Measurements from ENCODE around the gene KL. TPM values are rescaled to one million over a fixed set of nuclear protein-coding genes. Genes with fewer than 3 reads are reported as not detected.
A peak's percentile ranks its signal among the peaks of the same experiment; 100 is the strongest.

The KL gene
- total and polyA plus RNA-seq, 2 experiments from 2014 or later, result 0.03 TPM; not detected in 1

DNA sequence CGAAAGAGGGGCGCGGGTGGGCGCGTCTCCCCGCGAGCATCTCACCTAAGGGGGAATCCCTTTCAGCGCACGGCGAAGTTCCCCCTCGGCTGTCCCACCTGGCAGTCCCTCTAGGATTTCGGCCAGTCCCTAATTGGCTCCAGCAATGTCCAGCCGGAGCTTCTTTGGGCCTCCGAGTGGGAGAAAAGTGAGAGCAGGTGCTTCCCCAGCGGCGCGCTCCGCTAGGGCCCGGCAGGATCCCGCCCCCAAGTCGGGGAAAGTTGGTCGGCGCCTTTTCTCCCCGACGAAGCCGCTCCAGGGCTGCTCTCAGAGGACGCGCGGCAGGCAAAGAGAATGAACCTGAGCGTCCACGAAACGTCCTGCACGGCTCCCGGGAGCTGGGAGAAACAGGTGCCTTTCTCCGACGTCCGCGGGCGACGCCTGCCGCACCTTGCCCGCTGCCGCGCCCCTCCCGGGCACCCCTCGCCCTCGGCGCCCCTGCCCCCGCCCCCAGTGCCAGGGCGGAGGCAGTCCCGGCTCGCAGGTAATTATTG, 366 bp upstream of the KL start:
- H3F3A ChIP-seq (replicated peaks; ENCODE audit: low read depth), result no peaks in the 10 kb centered on the region
- H3K36me3 ChIP-seq (ENCODE audit: insufficient read depth), result no peaks in the 10 kb centered on the region
- Mint-ChIP-seq H3K4me3 (peak overlapping the region; percentile 74), H3K4me1 (peaks cover 11% of the 10 kb centered on the region), H3K36me3 (ENCODE audit: low read depth) (no peaks in the 10 kb centered on the region; the same call in 2 of the 3 replicates), H3K9me3 (peaks cover 2% of the 10 kb centered on the region; the same call in 2 of the 3 replicates), H3K27me3 (ENCODE audit: insufficient read depth, low read depth, poor library complexity) (peaks cover 36% of the 10 kb centered on the region), H3K27ac (no peak overlapping the region)
- H3K27me3 ChIP-seq (ENCODE audit: insufficient read depth), result peaks cover 63% of the 10 kb centered on the region
- peak overlapping the region; percentile 65 for H3K4me3 ChIP-seq
- DNase-seq (ENCODE audit: low spot score), result peak; percentile 58
- H3K4me1 ChIP-seq (ENCODE audit: insufficient read depth), result peaks cover 9% of the 10 kb centered on the region; the same call in 1 of the 2 replicates
- no peaks in the 10 kb centered on the region for H4K20me1 ChIP-seq (replicated peaks; ENCODE audit: insufficient read depth)
- peak overlapping the region; percentile 98 for H2AFZ ChIP-seq
- H3K27ac ChIP-seq (ENCODE audit: low read depth), result no peak overlapping the region
- peaks cover 2% of the 10 kb centered on the region; the same call in 1 of the 2 replicates for H3K9me2 ChIP-seq (ENCODE audit: insufficient read depth)
- peak overlapping the region; percentile 86 for H3K4me2 ChIP-seq
- ATAC-seq, result peak; percentile 27
- H3K79me2 ChIP-seq (replicated peaks; ENCODE audit: insufficient read depth), result no peaks in the 10 kb centered on the region
- TF ChIP-seq, protein P1, sequence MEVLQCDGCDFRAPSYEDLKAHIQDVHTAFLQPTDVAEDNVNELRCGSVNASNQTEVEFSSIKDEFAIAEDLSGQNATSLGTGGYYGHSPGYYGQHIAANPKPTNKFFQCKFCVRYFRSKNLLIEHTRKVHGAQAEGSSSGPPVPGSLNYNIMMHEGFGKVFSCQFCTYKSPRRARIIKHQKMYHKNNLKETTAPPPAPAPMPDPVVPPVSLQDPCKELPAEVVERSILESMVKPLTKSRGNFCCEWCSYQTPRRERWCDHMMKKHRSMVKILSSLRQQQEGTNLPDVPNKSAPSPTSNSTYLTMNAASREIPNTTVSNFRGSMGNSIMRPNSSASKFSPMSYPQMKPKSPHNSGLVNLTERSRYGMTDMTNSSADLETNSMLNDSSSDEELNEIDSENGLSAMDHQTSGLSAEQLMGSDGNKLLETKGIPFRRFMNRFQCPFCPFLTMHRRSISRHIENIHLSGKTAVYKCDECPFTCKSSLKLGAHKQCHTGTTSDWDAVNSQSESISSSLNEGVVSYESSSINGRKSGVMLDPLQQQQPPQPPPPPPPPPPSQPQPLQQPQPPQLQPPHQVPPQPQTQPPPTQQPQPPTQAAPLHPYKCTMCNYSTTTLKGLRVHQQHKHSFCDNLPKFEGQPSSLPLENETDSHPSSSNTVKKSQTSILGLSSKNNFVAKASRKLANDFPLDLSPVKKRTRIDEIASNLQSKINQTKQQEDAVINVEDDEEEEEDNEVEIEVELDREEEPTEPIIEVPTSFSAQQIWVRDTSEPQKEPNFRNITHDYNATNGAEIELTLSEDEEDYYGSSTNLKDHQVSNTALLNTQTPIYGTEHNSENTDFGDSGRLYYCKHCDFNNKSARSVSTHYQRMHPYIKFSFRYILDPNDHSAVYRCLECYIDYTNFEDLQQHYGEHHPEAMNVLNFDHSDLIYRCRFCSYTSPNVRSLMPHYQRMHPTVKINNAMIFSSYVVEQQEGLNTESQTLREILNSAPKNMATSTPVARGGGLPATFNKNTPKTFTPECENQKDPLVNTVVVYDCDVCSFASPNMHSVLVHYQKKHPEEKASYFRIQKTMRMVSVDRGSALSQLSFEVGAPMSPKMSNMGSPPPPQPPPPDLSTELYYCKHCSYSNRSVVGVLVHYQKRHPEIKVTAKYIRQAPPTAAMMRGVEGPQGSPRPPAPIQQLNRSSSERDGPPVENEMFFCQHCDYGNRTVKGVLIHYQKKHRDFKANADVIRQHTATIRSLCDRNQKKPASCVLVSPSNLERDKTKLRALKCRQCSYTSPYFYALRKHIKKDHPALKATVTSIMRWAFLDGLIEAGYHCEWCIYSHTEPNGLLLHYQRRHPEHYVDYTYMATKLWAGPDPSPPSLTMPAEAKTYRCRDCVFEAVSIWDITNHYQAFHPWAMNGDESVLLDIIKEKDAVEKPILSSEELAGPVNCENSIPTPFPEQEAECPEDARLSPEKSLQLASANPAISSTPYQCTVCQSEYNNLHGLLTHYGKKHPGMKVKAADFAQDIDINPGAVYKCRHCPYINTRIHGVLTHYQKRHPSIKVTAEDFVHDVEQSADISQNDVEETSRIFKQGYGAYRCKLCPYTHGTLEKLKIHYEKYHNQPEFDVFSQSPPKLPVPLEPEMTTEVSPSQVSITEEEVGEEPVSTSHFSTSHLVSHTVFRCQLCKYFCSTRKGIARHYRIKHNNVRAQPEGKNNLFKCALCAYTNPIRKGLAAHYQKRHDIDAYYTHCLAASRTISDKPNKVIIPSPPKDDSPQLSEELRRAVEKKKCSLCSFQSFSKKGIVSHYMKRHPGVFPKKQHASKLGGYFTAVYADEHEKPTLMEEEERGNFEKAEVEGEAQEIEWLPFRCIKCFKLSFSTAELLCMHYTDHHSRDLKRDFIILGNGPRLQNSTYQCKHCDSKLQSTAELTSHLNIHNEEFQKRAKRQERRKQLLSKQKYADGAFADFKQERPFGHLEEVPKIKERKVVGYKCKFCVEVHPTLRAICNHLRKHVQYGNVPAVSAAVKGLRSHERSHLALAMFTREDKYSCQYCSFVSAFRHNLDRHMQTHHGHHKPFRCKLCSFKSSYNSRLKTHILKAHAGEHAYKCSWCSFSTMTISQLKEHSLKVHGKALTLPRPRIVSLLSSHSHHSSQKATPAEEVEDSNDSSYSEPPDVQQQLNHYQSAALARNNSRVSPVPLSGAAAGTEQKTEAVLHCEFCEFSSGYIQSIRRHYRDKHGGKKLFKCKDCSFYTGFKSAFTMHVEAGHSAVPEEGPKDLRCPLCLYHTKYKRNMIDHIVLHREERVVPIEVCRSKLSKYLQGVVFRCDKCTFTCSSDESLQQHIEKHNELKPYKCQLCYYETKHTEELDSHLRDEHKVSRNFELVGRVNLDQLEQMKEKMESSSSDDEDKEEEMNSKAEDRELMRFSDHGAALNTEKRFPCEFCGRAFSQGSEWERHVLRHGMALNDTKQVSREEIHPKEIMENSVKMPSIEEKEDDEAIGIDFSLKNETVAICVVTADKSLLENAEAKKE (CRISPR knock-in tag; IDR thresholded peaks at IDR 0.05), result no peak
- TF ChIP-seq, protein P2, sequence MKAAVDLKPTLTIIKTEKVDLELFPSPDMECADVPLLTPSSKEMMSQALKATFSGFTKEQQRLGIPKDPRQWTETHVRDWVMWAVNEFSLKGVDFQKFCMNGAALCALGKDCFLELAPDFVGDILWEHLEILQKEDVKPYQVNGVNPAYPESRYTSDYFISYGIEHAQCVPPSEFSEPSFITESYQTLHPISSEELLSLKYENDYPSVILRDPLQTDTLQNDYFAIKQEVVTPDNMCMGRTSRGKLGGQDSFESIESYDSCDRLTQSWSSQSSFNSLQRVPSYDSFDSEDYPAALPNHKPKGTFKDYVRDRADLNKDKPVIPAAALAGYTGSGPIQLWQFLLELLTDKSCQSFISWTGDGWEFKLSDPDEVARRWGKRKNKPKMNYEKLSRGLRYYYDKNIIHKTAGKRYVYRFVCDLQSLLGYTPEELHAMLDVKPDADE (IDR thresholded peaks at IDR 0.05), result no peak
- TF ChIP-seq EZH2 (IDR thresholded peaks at IDR 0.05; ENCODE audit: low read depth, unreplicated experiment) (peak; percentile 44), JUNB (IDR thresholded peaks at IDR 0.05; ENCODE audit: unreplicated experiment) (no peak), ZNF331 (CRISPR knock-in tag; IDR thresholded peaks at IDR 0.05; ENCODE audit: low read depth) (no peak), REST (IDR thresholded peaks at IDR 0.05; ENCODE audit: unreplicated experiment) (no peak), NANOG (IDR thresholded peaks at IDR 0.05; ENCODE audit: borderline replicate concordance) (no peak)
